Stimulated activated CD8-positive, alpha-beta memory T cell treated with anti-CD3 and anti-CD28 coated beads, Interleukin-2, amount 100 ng/mL, for 48 hours (primary cell): ENCODE measurements around the gene NFATC2IP.

Source experiments
- DNase-seq, 2 donors: peaks; one replicate each; pipeline ENCODE4 v3.0.0-alpha.2; 2020; ENCODE audit warnings: low read depth in 2 of 2

NFATC2IP gene

GRCh38 chr16:28950648-28951409 is at the start of gene NFATC2IP:
NFATC2IP (plus strand) TSS chr16:28950937; CDS start chr16:28951012, 75 bp downstream.
- peak; percentile 99 to 100 for DNase-seq

GRCh38 chr16:28901862-28902261 is 48.9 kb upstream of the NFATC2IP start:
- DNase-seq, result no peak

GRCh38 chr16:28902909-28903308 is 47.8 kb upstream of the NFATC2IP start:
- DNase-seq, result no peak

GRCh38 chr16:28903344-28904042 is 47.2 kb upstream of the NFATC2IP start:
- DNase-seq, result no peak

- no peak for DNase-seq
These were observed 46.4 kb upstream of the NFATC2IP start for GRCh38 chr16:28904363-28904762.

- DNase-seq, result no peak
These were observed 45.9 kb upstream of the NFATC2IP start for GRCh38 chr16:28904828-28905227.

GRCh38 chr16:28905229-28905754 is 45.4 kb upstream of the NFATC2IP start:
- DNase-seq, result no peak

GRCh38 chr16:28905800-28906372 is 44.9 kb upstream of the NFATC2IP start:
- no peak for DNase-seq

GRCh38 chr16:28910086-28911031 is 40.4 kb upstream of the NFATC2IP start:
- DNase-seq, result no peak

- DNase-seq, result no peak
These were observed 38.2 kb upstream of the NFATC2IP start for GRCh38 chr16:28912558-28912957.

- no peak for DNase-seq
These were observed 36.6 kb upstream of the NFATC2IP start for GRCh38 chr16:28913946-28914724.

GRCh38 chr16:28915181-28915580 is 35.6 kb upstream of the NFATC2IP start:
- DNase-seq, result no peak

- no peak for DNase-seq
These were observed 33.6 kb upstream of the NFATC2IP start for GRCh38 chr16:28917095-28917494.

GRCh38 chr16:28918698-28919097 is 32.0 kb upstream of the NFATC2IP start:
- DNase-seq, result no peak

- no peak for DNase-seq
These were observed 27.5 kb upstream of the NFATC2IP start for GRCh38 chr16:28923231-28923587.

- no peak for DNase-seq
These were observed 26.9 kb upstream of the NFATC2IP start for GRCh38 chr16:28923652-28924398.

GRCh38 chr16:28924399-28924761 is 26.4 kb upstream of the NFATC2IP start:
- no peak for DNase-seq

GRCh38 chr16:28924762-28925385 is 25.9 kb upstream of the NFATC2IP start, which contains the start of gene RABEP2:
RABEP2 (minus strand) TSS chr16:28925238; CDS start chr16:28925163, 75 bp downstream.
- peak; percentile 95 to 97 for DNase-seq
